CD4-positive, alpha-beta T cell (primary cell): Measurements from ENCODE around the gene CACNA1G. TPM values are rescaled to one million over a fixed set of nuclear protein-coding genes. Genes with fewer than 3 reads are reported as not detected.

Experiments used
- ATAC-seq: fragments of 200-7000 bp; cut with Tn5 transposase; one replicate; pipeline ENCODE4 v1.10.0; 2022; ENCODE audit warnings: mild to moderate bottlenecking; ENCODE audit not compliant: poor library complexity
- CTCF ChIA-PET: fragments of 350-600 bp; sonication (Branson Sonifier 250); formaldehyde crosslinking; loops from one replicate; lab custom pipeline; 2021; ENCODE audit warnings: antibody characterized with exemption, inconsistent platforms; lab: Charles Lee
- POLR2A ChIA-PET: fragments of 350-600 bp; sonication (Branson Sonifier 250); formaldehyde crosslinking; loops from one replicate; lab custom pipeline; 2021; ENCODE audit warnings: antibody characterized with exemption, inconsistent platforms; lab: Charles Lee
- DNase-seq, 14 experiments: peaks; one replicate each; pipeline ENCODE4 v3.0.0-alpha.2; 2013 to 2020; ENCODE audit warnings: mixed read lengths in 2 of 14
- H3K27ac ChIP-seq, 2 donors: one replicate each; pipeline versions ENCODE4 v1.5.1 to v1.7.0; 2013; ENCODE audit warnings: low read length in 2 of 2, low read depth in 1 of 2, mild to moderate bottlenecking in 1 of 2
- H3K27me3 ChIP-seq, 2 experiments: 1 replicate in 1 of 2; 2 replicates in 1 of 2; pipeline versions ENCODE4 v1.6.1 to v1.7.0; 2013; ENCODE audit warnings: low read length in 2 of 2, control low read depth in 1 of 2, mild to moderate bottlenecking in 1 of 2, moderate library complexity in 1 of 2; ENCODE audit not compliant: insufficient read depth in 2 of 2, control insufficient read depth in 1 of 2
- H3K36me3 ChIP-seq: one replicate; pipeline ENCODE4 v1.6.1; 2013; ENCODE audit warnings: low read length, control low read depth; ENCODE audit not compliant: insufficient read depth
- H3K4me1 ChIP-seq: one replicate; pipeline ENCODE4 v1.6.1; 2013; ENCODE audit warnings: low read length, control low read depth; ENCODE audit not compliant: insufficient read depth
- H3K4me3 ChIP-seq: one replicate; pipeline ENCODE4 v1.5.1; 2013; ENCODE audit warnings: mild to moderate bottlenecking, low read length, moderate library complexity
- H3K9me3 ChIP-seq, 2 experiments: 1 replicate in 1 of 2; 2 replicates in 1 of 2; pipeline versions ENCODE4 v1.6.1 to v1.7.0; 2013; ENCODE audit warnings: low read length in 2 of 2, mild to moderate bottlenecking in 2 of 2, control low read depth in 1 of 2, moderate library complexity in 1 of 2; ENCODE audit not compliant: control insufficient read depth in 1 of 2, insufficient read depth in 1 of 2
- H3K27ac Mint-ChIP-seq: one replicate; pipeline ENCODE4 v1.8.0; 2020; ENCODE audit warnings: mixed read lengths
- H3K27me3 Mint-ChIP-seq: one replicate; pipeline ENCODE4 v1.8.0; 2021; ENCODE audit warnings: mixed read lengths
- H3K36me3 Mint-ChIP-seq: one replicate; pipeline ENCODE4 v1.8.0; 2021; ENCODE audit warnings: low read depth, mixed read lengths
- H3K4me1 Mint-ChIP-seq: one replicate; pipeline ENCODE4 v1.8.0; 2021; ENCODE audit warnings: low read depth, mixed read lengths
- H3K4me3 Mint-ChIP-seq: one replicate; pipeline ENCODE4 v1.8.0; 2020; ENCODE audit warnings: mild to moderate bottlenecking, mixed read lengths
- H3K9me3 Mint-ChIP-seq: one replicate; pipeline ENCODE4 v1.8.0; 2020; ENCODE audit warnings: mixed read lengths
- intact Hi-C, 2 experiments: fragments of 100-400 bp; cut with DNase I in 1 of 2; cut with micrococcal nuclease in 1 of 2; formaldehyde crosslinking; loops; one replicate each; pipeline versions ENCODE4 v1.15.1 to v1.9.0; 2023 to 2025; cut with DNase I, micrococcal nuclease
- total RNA-seq, 174 experiments: library from RNA in 2 of 174; stranded (reverse) in 2 of 174; gene quantifications; one replicate each; pipeline ENCODE4 v1.2.3 and lab custom pipeline; 2021 to 2026
- TF ChIP-seq, protein P1 (sequence below): fragments of 200-600 bp; IDR thresholded peaks from one replicate; pipeline ENCODE4 v1.8.0; 2022; ENCODE audit warnings: antibody characterized with exemption, mild to moderate bottlenecking

CACNA1G gene
- total RNA-seq, 2 experiments from 2014 or later: not detected

DNA sequence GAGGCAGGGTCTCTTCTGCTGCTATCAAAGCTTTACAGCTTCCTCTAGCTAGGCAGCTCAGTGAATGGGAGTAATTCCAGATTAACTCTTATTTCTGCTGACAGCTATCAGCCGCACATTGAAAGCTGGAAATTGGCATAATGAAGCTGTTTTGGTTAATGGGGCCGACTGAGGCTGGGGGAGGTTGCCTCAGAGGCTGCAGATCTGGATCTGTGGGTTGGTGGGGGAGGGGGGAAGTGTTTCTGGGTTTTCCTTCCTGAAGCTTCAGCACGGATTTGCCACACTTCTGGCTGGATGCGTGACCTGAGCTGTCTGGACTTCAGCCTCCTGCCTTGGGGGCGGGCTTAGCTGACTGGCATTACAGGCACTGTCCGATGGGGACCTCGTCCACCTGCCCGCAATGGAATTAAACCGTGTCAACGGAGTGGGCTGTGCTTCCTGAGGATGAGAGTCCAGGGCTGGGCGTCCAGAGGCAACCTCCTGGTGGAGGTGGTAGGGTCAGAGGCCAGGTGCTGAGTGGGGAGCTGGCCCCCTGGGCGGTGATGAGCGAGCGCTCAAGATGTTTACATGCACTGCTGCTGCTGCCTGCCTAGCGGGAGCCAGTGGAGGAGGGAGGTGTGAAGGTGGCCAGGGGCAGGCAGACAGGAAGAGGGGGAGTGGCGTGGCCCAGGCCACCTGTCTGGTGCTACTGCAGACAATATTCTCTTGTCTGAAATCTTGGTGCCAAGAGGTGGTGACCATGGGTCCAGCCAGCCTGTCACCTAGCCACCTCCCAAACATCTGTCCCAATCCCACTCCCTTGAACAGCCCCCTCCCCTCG, 67.5 kb downstream of the CACNA1G start:
- Mint-ChIP-seq H3K4me3 (no peak overlapping the region), H3K36me3 (no peaks in the 10 kb centered on the region), H3K9me3 (no peaks in the 10 kb centered on the region), H3K4me1 (peaks cover 2% of the 10 kb centered on the region), H3K27ac (no peak overlapping the region), H3K27me3 (peaks cover 79% of the 10 kb centered on the region)
- POLR2A ChIA-PET: no interaction called here
- H3K36me3 ChIP-seq: no peaks in the 10 kb centered on the region
- CTCF ChIA-PET: interaction anchor here (1.0 kb wide), 1 partner anchor 81 kb away, joined by 5 read pairs; the partner anchor contains the start of gene SPATA20
- intact Hi-C loops: loop anchor here in 1 of 2 experiments (2.0 to 5.0 kb wide), 2 partner anchors 61 to 149 kb away; partner anchors contain the start of gene RSAD1
- TF ChIP-seq, protein P1, sequence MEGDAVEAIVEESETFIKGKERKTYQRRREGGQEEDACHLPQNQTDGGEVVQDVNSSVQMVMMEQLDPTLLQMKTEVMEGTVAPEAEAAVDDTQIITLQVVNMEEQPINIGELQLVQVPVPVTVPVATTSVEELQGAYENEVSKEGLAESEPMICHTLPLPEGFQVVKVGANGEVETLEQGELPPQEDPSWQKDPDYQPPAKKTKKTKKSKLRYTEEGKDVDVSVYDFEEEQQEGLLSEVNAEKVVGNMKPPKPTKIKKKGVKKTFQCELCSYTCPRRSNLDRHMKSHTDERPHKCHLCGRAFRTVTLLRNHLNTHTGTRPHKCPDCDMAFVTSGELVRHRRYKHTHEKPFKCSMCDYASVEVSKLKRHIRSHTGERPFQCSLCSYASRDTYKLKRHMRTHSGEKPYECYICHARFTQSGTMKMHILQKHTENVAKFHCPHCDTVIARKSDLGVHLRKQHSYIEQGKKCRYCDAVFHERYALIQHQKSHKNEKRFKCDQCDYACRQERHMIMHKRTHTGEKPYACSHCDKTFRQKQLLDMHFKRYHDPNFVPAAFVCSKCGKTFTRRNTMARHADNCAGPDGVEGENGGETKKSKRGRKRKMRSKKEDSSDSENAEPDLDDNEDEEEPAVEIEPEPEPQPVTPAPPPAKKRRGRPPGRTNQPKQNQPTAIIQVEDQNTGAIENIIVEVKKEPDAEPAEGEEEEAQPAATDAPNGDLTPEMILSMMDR: no peak
- no peak for DNase-seq
- H3K4me3 ChIP-seq: no peak overlapping the region
- no peaks in the 10 kb centered on the region for H3K9me3 ChIP-seq
- no peak overlapping the region for H3K27ac ChIP-seq
- H3K4me1 ChIP-seq: peaks cover 9% of the 10 kb centered on the region
- no peak for ATAC-seq
- peaks cover 50 to 63% of the 10 kb centered on the region in 2 experiments for H3K27me3 ChIP-seq

DNA sequence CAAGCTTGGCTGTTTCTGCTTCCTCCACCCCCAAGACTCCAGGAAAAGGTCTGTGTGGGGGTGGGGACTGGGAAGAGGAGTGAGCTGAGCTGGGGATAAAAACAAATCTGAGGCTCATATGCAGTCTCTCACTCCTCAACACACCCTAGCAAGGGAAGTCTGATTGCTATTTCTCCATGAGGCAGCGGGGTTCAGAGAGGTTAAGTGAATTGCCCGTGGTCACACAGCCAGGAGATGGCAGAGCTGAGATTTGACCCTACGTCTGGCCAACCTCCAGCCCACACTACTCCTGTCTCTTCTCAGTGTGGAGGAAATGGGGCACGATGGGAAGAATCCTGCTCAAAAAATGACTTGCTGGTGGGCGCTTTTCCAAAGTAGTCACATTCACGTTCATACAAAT, 69.4 kb downstream of the CACNA1G start:
- no peak overlapping the region for H3K4me3 Mint-ChIP-seq
- DNase-seq: no peak
- TF ChIP-seq, protein P1: no peak
- ATAC-seq: no peak
- Histone ChIP-seq H3K4me3 (no peak overlapping the region), H3K4me1 (peaks cover 14% of the 10 kb centered on the region), H3K36me3 (no peaks in the 10 kb centered on the region), H3K9me3 (no peaks in the 10 kb centered on the region), H3K27ac (no peak overlapping the region), H3K27me3 (peaks cover 59 to 81% of the 10 kb centered on the region in 2 experiments)
- H3K27ac Mint-ChIP-seq: no peak overlapping the region
- peaks cover 93% of the 10 kb centered on the region for H3K27me3 Mint-ChIP-seq
- no peaks in the 10 kb centered on the region for H3K36me3 Mint-ChIP-seq
- no peaks in the 10 kb centered on the region for H3K9me3 Mint-ChIP-seq
- ChIA-PET CTCF (interaction anchor here (0.6 to 1.3 kb wide), 3 partner anchors 10 to 150 kb away, joined by 3 to 4 read pairs (median 3); no protein-coding TSS in a partner anchor), POLR2A (no interaction called here)
- intact Hi-C loops: loop anchor here (1.0 to 5.0 kb wide), 5 partner anchors 63 to 212 kb away; partner anchors contain the start of gene ANKRD40 (in 1 of the 2)
- H3K4me1 Mint-ChIP-seq: peaks cover 9% of the 10 kb centered on the region

DNA sequence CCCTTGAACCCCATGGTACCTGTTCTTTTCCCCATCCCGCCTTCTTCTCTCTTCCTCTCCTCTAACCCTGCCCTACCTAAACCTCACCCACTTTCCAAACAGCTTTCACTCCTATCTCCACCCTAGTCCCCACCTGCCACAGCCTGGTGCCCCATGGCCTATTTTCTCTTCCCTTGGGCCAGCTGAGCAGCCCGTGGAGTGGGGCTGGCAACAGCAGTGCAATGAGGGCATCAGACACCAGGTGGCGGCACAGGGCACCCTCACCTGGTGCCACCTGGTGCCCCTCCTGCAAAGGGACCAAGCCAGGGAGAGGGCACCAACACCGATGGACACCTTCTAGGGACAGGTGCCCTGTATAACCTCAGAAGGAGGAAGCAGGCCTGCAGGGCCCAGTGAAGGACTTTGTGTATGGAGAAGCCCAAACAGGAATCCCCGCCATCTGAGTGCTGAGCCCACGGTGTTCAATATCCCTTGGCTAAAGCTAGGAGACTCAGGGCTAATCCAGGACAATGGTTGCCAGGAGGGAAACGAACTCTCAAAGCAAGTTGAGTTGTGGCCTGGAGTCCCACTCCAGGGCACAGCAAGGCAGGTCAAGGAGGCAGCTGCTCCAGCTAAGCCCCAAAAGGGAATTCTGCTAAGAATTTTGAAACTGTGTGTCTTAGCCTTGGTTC, 70.1 kb downstream of the CACNA1G start:
- intact Hi-C loops: loop anchor here (1.0 to 5.0 kb wide), 4 partner anchors 67 to 212 kb away; partner anchors contain the start of gene ANKRD40 (in 1 of the 2)
- POLR2A ChIA-PET: no interaction called here
- no peaks in the 10 kb centered on the region for H3K9me3 ChIP-seq
- peak; percentile 25 to 72 (median 54) for DNase-seq
- Mint-ChIP-seq H3K4me1 (peaks cover 9% of the 10 kb centered on the region), H3K27me3 (peaks cover 91% of the 10 kb centered on the region), H3K36me3 (no peaks in the 10 kb centered on the region), H3K4me3 (no peak overlapping the region), H3K9me3 (no peaks in the 10 kb centered on the region), H3K27ac (no peak overlapping the region)
- H3K27ac ChIP-seq: no peak overlapping the region
- TF ChIP-seq, protein P1: peak; percentile 79
- H3K27me3 ChIP-seq: peaks cover 66 to 89% of the 10 kb centered on the region in 2 experiments
- CTCF ChIA-PET: interaction anchor here (0.6 to 1.3 kb wide), 4 partner anchors 9 to 151 kb away, joined by 3 to 4 read pairs (median 3); no protein-coding TSS in a partner anchor
- H3K4me1 ChIP-seq: peaks cover 19% of the 10 kb centered on the region
- no peak overlapping the region for H3K4me3 ChIP-seq
- ATAC-seq: peak; percentile 76
- H3K36me3 ChIP-seq: no peaks in the 10 kb centered on the region
